ENCODE results near the gene ACTL7B. TPM values are rescaled to one million over a fixed set of nuclear protein-coding genes. Genes with fewer than 3 reads are reported as not detected.

ACTL7B gene
- total RNA-seq, 4 donors from 2014 or later, result not detected

DNA sequence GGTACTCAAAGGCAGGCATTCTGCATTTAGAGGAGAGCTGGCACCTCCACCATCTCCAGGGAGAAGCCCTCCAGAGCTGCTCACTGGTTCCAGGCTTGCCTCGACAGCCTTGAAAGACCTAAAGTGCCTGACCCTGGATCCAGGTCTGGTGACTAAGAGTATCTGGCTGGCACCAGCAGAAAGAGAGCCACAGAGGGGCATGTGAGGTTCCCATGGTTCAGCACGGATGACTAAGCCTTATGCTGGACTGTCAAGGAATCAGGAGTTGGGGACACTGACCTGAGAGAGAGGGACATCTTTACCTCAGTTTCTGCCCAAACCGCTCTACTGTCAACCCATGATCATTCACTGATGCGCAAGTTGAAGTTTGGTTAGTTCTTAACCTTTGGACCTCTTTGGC, 9.3 kb upstream of the ACTL7B start:
- no peaks in the 10 kb centered on the region for H3K9me3 ChIP-seq
- 89% methylated on average over 4 of the region's 4 CpGs for WGBS
- DNase-seq (ENCODE audit: extremely low spot score), result no peak
- no peaks in the 10 kb centered on the region for H3K27me3 ChIP-seq
- peaks cover 0 to 5% (median 0%) of the 10 kb centered on the region in 4 donors for H3K4me1 ChIP-seq
- H3K36me3 ChIP-seq, result peaks cover 8 to 27% (median 26%) of the 10 kb centered on the region in 4 donors
- TF ChIP-seq EP300 (IDR thresholded peaks at IDR 0.05) (no peak), POLR2AphosphoS5 (IDR thresholded peaks at IDR 0.05) (no peak)
- TF ChIP-seq, protein P1, sequence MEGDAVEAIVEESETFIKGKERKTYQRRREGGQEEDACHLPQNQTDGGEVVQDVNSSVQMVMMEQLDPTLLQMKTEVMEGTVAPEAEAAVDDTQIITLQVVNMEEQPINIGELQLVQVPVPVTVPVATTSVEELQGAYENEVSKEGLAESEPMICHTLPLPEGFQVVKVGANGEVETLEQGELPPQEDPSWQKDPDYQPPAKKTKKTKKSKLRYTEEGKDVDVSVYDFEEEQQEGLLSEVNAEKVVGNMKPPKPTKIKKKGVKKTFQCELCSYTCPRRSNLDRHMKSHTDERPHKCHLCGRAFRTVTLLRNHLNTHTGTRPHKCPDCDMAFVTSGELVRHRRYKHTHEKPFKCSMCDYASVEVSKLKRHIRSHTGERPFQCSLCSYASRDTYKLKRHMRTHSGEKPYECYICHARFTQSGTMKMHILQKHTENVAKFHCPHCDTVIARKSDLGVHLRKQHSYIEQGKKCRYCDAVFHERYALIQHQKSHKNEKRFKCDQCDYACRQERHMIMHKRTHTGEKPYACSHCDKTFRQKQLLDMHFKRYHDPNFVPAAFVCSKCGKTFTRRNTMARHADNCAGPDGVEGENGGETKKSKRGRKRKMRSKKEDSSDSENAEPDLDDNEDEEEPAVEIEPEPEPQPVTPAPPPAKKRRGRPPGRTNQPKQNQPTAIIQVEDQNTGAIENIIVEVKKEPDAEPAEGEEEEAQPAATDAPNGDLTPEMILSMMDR (IDR thresholded peaks at IDR 0.05), result no peak
- no peak overlapping the region for H3K27ac ChIP-seq (replicated peaks in 1 of 4)
- H3K4me3 ChIP-seq, result no peak overlapping the region
- intact Hi-C loops (cut with DNase I), result no loop called here

DNA sequence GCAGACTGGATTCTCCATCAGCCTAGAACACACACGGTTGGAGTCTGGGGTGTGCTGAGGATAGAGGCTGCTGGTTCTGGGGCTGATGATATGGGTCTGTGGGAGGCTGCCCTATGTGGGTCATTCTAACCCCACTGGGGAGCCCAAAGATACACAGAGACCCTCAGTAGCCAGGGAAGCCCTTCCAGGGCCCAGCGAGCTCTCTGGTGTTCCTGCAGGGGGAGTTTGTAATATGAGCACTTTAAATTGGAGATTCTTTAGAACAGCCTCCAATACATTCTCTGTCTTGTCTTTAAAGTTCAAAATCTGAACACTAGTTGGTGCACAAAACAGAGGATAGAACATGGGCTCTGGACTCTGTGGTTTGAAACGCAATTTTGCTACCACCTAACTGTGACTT, 8.7 kb upstream of the ACTL7B start:
- peaks cover 0 to 5% (median 0%) of the 10 kb centered on the region in 4 donors for H3K4me1 ChIP-seq
- 93% methylated on average over 2 of the region's 3 CpGs for WGBS
- TF ChIP-seq, protein P1 (IDR thresholded peaks at IDR 0.05), result no peak
- TF ChIP-seq POLR2A (IDR thresholded peaks at IDR 0.05; ENCODE audit: low read depth), result no peak
- TF ChIP-seq EP300 (IDR thresholded peaks at IDR 0.05), result no peak
- TF ChIP-seq POLR2AphosphoS5 (IDR thresholded peaks at IDR 0.05), result no peak
- no peak for DNase-seq (ENCODE audit: extremely low spot score)
- H3K4me3 ChIP-seq, result no peak overlapping the region
- H3K9me3 ChIP-seq, result no peaks in the 10 kb centered on the region
- intact Hi-C loops (cut with DNase I), result no loop called here
- H3K27me3 ChIP-seq, result no peaks in the 10 kb centered on the region
- H3K27ac ChIP-seq (replicated peaks in 1 of 4), result no peak overlapping the region
- H3K36me3 ChIP-seq, result peaks cover 4 to 22% (median 20%) of the 10 kb centered on the region in 4 donors

DNA sequence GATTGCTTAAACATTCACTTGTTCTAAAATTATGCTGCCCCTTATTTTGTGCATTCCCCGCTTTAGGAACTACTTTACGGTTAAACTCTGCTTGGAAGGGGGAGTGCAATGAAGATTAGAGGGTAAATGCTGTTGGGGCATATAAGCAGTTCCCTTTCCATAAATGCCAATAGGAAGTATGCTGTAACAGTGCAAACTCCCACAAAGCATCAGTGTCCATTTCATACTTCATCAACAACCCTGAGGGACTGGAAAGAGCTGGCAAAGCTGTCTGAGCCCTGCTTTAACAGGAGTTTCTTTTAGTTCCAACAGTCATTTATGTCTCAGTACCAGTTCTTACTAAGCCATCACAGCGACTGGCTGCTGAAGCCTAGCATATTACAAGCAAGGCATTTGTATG, 8.1 kb upstream of the ACTL7B start:
- Histone ChIP-seq H3K27me3 (no peaks in the 10 kb centered on the region), H3K27ac (replicated peaks in 1 of 4) (no peak overlapping the region), H3K4me3 (no peak overlapping the region), H3K4me1 (peaks cover 0 to 5% (median 0%) of the 10 kb centered on the region in 4 donors), H3K36me3 (peaks cover 0 to 16% (median 15%) of the 10 kb centered on the region in 4 donors), H3K9me3 (no peaks in the 10 kb centered on the region)
- TF ChIP-seq POLR2AphosphoS5 (IDR thresholded peaks at IDR 0.05), result no peak
- WGBS, result 90% methylated on average over 3 of the region's 3 CpGs
- no peak for DNase-seq (ENCODE audit: extremely low spot score)
- intact Hi-C loops (cut with DNase I), result no loop called here

DNA sequence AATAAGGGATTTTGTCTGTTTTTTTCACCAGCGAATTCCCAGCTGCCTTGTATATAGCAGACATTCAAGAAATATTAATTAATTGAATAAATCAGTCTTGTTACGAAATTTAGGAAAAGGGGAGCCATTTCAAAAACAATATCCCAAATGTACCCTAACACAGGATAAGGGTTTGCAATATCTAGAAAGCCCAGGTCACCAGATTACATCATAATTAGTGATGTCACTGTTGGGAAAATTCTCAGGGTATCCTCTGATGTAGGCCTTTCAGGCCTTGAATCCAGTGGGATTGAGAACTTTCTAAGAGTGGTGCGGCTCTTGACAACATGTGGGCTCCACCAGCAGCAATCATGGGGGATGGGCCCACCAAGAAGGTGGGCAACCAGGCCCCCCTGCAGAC, 6.2 kb upstream of the ACTL7B start, which contains the start of gene ACTL7A:
Gene ACTL7A (plus strand): TSS at position 270 of the 400 bp plus-strand sequence. CDS start 57 bp downstream, at position 327.
- 89% methylated on average over 3 of the region's 3 CpGs for WGBS
- Histone ChIP-seq H3K9me3 (no peaks in the 10 kb centered on the region), H3K4me1 (peaks cover 0 to 5% (median 0%) of the 10 kb centered on the region in 4 donors), H3K27ac (replicated peaks in 1 of 4) (no peak within 1 kb of the TSS), H3K27me3 (no peaks in the 10 kb centered on the region), H3K36me3 (no peaks in the 10 kb centered on the region), H3K4me3 (no peak within 1 kb of the TSS)
- intact Hi-C loops (cut with DNase I), result no loop called here
- no peak for TF ChIP-seq POLR2A (IDR thresholded peaks at IDR 0.05; ENCODE audit: low read depth)
- no peak for TF ChIP-seq POLR2AphosphoS5 (IDR thresholded peaks at IDR 0.05)
- TF ChIP-seq, protein P1 (IDR thresholded peaks at IDR 0.05), result no peak
- no peak for TF ChIP-seq EP300 (IDR thresholded peaks at IDR 0.05)
- DNase-seq (ENCODE audit: extremely low spot score), result no peak

DNA sequence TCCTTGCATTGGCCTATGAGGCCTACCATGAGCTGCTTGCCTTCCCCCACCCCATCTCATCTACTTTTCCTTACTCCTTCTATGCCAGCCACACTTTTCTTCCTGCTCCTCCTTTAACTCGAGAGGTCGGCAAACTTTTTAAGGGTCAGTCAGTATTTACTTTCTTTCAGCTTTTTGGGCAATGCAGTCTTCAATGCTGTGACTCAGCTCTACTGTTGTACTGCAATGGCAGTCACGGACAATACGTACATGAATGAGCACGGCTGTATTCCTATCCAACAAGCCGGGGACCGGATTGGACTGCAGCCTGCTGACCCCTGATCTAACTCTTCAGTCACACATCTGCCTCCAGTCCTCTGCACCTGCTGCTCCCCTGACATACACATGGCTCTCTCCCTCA, 5.7 kb upstream of the ACTL7B start:
- no peaks in the 10 kb centered on the region for H3K9me3 ChIP-seq
- no peak overlapping the region for H3K4me3 ChIP-seq
- WGBS, result 96% methylated on average over 7 of the region's 7 CpGs
- TF ChIP-seq POLR2A (IDR thresholded peaks at IDR 0.05; ENCODE audit: low read depth), result no peak
- no peaks in the 10 kb centered on the region for H3K36me3 ChIP-seq
- H3K27ac ChIP-seq (replicated peaks in 1 of 4), result no peak overlapping the region
- intact Hi-C loops (cut with DNase I), result no loop called here
- H3K27me3 ChIP-seq, result no peaks in the 10 kb centered on the region
- peaks cover 0 to 5% (median 0%) of the 10 kb centered on the region in 4 donors for H3K4me1 ChIP-seq
- DNase-seq (ENCODE audit: extremely low spot score), result no peak

DNA sequence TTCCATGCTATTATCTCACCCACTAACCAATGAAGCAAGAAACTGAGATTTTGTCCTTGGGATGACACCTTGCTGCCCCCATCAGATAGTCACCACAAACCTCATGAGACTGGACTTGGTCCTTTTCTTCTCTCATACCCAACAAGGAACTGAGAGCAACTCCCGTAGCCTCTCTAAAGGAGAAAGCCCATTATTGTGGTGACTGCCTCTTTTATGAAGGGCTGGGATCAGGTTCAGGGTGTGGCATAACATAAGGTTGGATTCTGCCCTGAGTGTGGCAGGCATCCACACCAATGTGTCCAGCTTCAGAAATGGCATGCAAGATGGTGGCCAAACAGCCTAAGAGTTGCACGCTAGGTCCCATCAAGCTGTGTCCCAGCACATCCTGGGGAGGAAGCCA, 5.0 kb upstream of the ACTL7B start:
- no peak for TF ChIP-seq POLR2AphosphoS5 (IDR thresholded peaks at IDR 0.05)
- TF ChIP-seq, protein P1 (IDR thresholded peaks at IDR 0.05), result no peak
- TF ChIP-seq EP300 (IDR thresholded peaks at IDR 0.05), result no peak
- no peak for TF ChIP-seq POLR2A (IDR thresholded peaks at IDR 0.05; ENCODE audit: low read depth)
- DNase-seq (ENCODE audit: extremely low spot score), result no peak
- no peaks in the 10 kb centered on the region for H3K9me3 ChIP-seq
- H3K36me3 ChIP-seq, result no peaks in the 10 kb centered on the region
- WGBS, result 100% methylated on average over 2 of the region's 2 CpGs
- no peak overlapping the region for H3K27ac ChIP-seq (replicated peaks in 1 of 4)
- intact Hi-C loops (cut with DNase I), result no loop called here
- H3K4me3 ChIP-seq, result no peak overlapping the region
- H3K4me1 ChIP-seq, result peaks cover 0 to 2% (median 0%) of the 10 kb centered on the region in 4 donors
- H3K27me3 ChIP-seq, result no peaks in the 10 kb centered on the region
